GM18870 (cell line): Measurements from ENCODE around the gene RPL13A.
"Not testable (repeated sequence)": the region's sequence is repeated elsewhere in the genome, so short reads cannot be mapped to it uniquely, and the experiment has no call there.

Source experiments
- ATAC-seq: cut with Tn5 transposase; IDR thresholded peaks from one replicate; pipeline ENCODE4 v1.9.1; 2021; ENCODE audit warnings: moderate library complexity; ENCODE audit not compliant: unreplicated experiment

Gene RPL13A

GRCh38 chr19:49487277-49488045 is at the start of gene RPL13A:
Gene RPL13A, plus strand, starts transcription at chr19:49487608. Its CDS starts 22 bp downstream, at chr19:49487630.
- ATAC-seq: peak; percentile 80

GRCh38 chr19:49438261-49438660 is 49.1 kb upstream of the RPL13A start:
- ATAC-seq: no peak

GRCh38 chr19:49439836-49440235 is 47.6 kb upstream of the RPL13A start:
- no peak for ATAC-seq

- ATAC-seq: no peak
Measured at GRCh38 chr19:49440439-49441209, 46.8 kb upstream of the RPL13A start.

- no peak for ATAC-seq
Measured at GRCh38 chr19:49441210-49441959, 46.0 kb upstream of the RPL13A start, which contains the start of gene SLC17A7. Gene SLC17A7, minus strand, starts transcription at chr19:49441527. Its CDS starts 148 bp downstream, at chr19:49441379.

GRCh38 chr19:49441960-49442350 is 45.5 kb upstream of the RPL13A start:
- no peak for ATAC-seq

- no peak for ATAC-seq
Measured at GRCh38 chr19:49442354-49442753, 45.1 kb upstream of the RPL13A start.

GRCh38 chr19:49442771-49443365 is 44.5 kb upstream of the RPL13A start:
- ATAC-seq: peak; percentile 13

- ATAC-seq: peak; percentile 64
Measured at GRCh38 chr19:49443366-49444099, 43.9 kb upstream of the RPL13A start.

- ATAC-seq: not testable (repeated sequence)
Measured at GRCh38 chr19:49444100-49444700, 43.2 kb upstream of the RPL13A start.

GRCh38 chr19:49445997-49446396 is 41.4 kb upstream of the RPL13A start:
- no peak for ATAC-seq

GRCh38 chr19:49447485-49448431 is 39.6 kb upstream of the RPL13A start:
- no peak for ATAC-seq

- ATAC-seq: no peak
Measured at GRCh38 chr19:49448432-49448786, 39.0 kb upstream of the RPL13A start.

GRCh38 chr19:49450405-49450804 is 37.0 kb upstream of the RPL13A start:
- no peak for ATAC-seq

GRCh38 chr19:49451430-49452181 is 35.8 kb upstream of the RPL13A start, which contains the start of gene PIH1D1:
Gene PIH1D1, minus strand, starts transcription at chr19:49451814. Its CDS starts 240 bp downstream, at chr19:49451574.
- peak; percentile 54 for ATAC-seq

- peak; percentile 62 for ATAC-seq
Measured at GRCh38 chr19:49453013-49453756, 34.2 kb upstream of the RPL13A start, which contains the start of gene ALDH16A1. Gene ALDH16A1, plus strand, starts transcription at chr19:49453225. Its CDS starts 107 bp downstream, at chr19:49453332.

- no peak for ATAC-seq
Measured at GRCh38 chr19:49453757-49454240, 33.6 kb upstream of the RPL13A start.
